Ectodermal cell (in vitro differentiated cells): ENCODE results near the gene SCD5.

Experiments used
- H3K27ac ChIP-seq: 2 replicates; pipeline ENCODE4 v1.7.0; 2013; ENCODE audit warnings: mild to moderate bottlenecking, low read depth, low read length; ENCODE audit not compliant: insufficient read depth, poor library complexity, severe bottlenecking
- H3K27me3 ChIP-seq: 2 replicates; pipeline ENCODE4 v1.7.0; 2013; ENCODE audit warnings: mild to moderate bottlenecking, low read length; ENCODE audit not compliant: insufficient read depth, control insufficient read depth, poor library complexity, severe bottlenecking
- H3K36me3 ChIP-seq: one replicate; pipeline ENCODE4 v1.7.0; 2013; ENCODE audit warnings: low read length; ENCODE audit not compliant: control insufficient read depth, insufficient read depth
- H3K4me1 ChIP-seq: one replicate; pipeline ENCODE4 v1.7.0; 2013; ENCODE audit warnings: low read length; ENCODE audit not compliant: control insufficient read depth, insufficient read depth
- H3K4me3 ChIP-seq: 2 replicates; pipeline ENCODE4 v1.7.0; 2013; ENCODE audit warnings: low read depth, low read length, control low read depth; ENCODE audit not compliant: insufficient read depth
- H3K9me3 ChIP-seq: 2 replicates; pipeline ENCODE4 v1.7.0; 2013; ENCODE audit warnings: mild to moderate bottlenecking, low read length, moderate library complexity; ENCODE audit not compliant: control insufficient read depth
- WGBS, 2 experiments: methylation state at CpG; one replicate each; pipeline ENCODE4 v1.1.7; 2013; ENCODE audit warnings: missing lambda C conversion rate in 2 of 2; 5-methylcytosine and 5-hydroxymethylcytosine counted together

The SCD5 gene

GRCh38 chr4:82691431-82691830 lies 107.2 kb downstream of the SCD5 start:
- Histone ChIP-seq H3K4me1 (no peaks in the 10 kb centered on the region), H3K9me3 (no peaks in the 10 kb centered on the region), H3K4me3 (no peak overlapping the region), H3K27me3 (no peaks in the 10 kb centered on the region), H3K36me3 (no peaks in the 10 kb centered on the region), H3K27ac (no peak overlapping the region)
- WGBS, 2 experiments: 88 to 92% methylated on average over 2 of the region's 2 CpGs

GRCh38 chr4:82688091-82688795 lies 110.4 kb downstream of the SCD5 start:
- WGBS, 2 experiments: 89 to 93% methylated on average over 6 of the region's 6 CpGs
- Histone ChIP-seq H3K9me3 (no peaks in the 10 kb centered on the region), H3K36me3 (no peaks in the 10 kb centered on the region), H3K27ac (no peak overlapping the region), H3K4me1 (no peaks in the 10 kb centered on the region), H3K4me3 (no peak overlapping the region), H3K27me3 (no peaks in the 10 kb centered on the region)

GRCh38 chr4:82687531-82687930 lies 111.1 kb downstream of the SCD5 start:
- Histone ChIP-seq H3K27me3 (no peaks in the 10 kb centered on the region), H3K4me3 (no peak overlapping the region), H3K36me3 (no peaks in the 10 kb centered on the region), H3K27ac (no peak overlapping the region), H3K9me3 (no peaks in the 10 kb centered on the region), H3K4me1 (no peaks in the 10 kb centered on the region)
- WGBS, 2 experiments: 91 to 93% methylated on average over 6 of the region's 6 CpGs

GRCh38 chr4:82681754-82682153 lies 116.8 kb downstream of the SCD5 start:
- H3K4me3 ChIP-seq: no peak overlapping the region
- H3K9me3 ChIP-seq: no peaks in the 10 kb centered on the region
- H3K27ac ChIP-seq: no peak overlapping the region
- no peaks in the 10 kb centered on the region for H3K4me1 ChIP-seq
- no peaks in the 10 kb centered on the region for H3K27me3 ChIP-seq
- WGBS, 2 experiments: 95 to 96% methylated on average over 1 of the region's 1 CpG
- H3K36me3 ChIP-seq: no peaks in the 10 kb centered on the region

GRCh38 chr4:82680834-82681233 lies 117.8 kb downstream of the SCD5 start:
- no peaks in the 10 kb centered on the region for H3K27me3 ChIP-seq
- no peaks in the 10 kb centered on the region for H3K4me1 ChIP-seq
- 88 to 91% methylated on average over 9 of the region's 9 CpGs for whole genome bisulfite sequencing, 2 experiments
- H3K4me3 ChIP-seq: no peak overlapping the region
- no peak overlapping the region for H3K27ac ChIP-seq
- no peaks in the 10 kb centered on the region for H3K36me3 ChIP-seq
- H3K9me3 ChIP-seq: no peaks in the 10 kb centered on the region

GRCh38 chr4:82679531-82679930 lies 119.1 kb downstream of the SCD5 start:
- Histone ChIP-seq H3K27ac (no peak overlapping the region), H3K4me1 (no peaks in the 10 kb centered on the region), H3K27me3 (no peaks in the 10 kb centered on the region), H3K36me3 (no peaks in the 10 kb centered on the region), H3K4me3 (no peak overlapping the region), H3K9me3 (no peaks in the 10 kb centered on the region)
- WGBS, 2 experiments: 57 to 59% methylated on average over 1 of the region's 1 CpG

- Histone ChIP-seq H3K4me3 (no peak overlapping the region), H3K4me1 (no peaks in the 10 kb centered on the region), H3K27me3 (no peaks in the 10 kb centered on the region), H3K36me3 (no peaks in the 10 kb centered on the region), H3K9me3 (no peaks in the 10 kb centered on the region), H3K27ac (no peak overlapping the region)
- WGBS, 2 experiments: 68 to 97% methylated on average over 2 to 4 of the region's 4 CpGs
Observed at GRCh38 chr4:82678051-82678450, 120.5 kb downstream of the SCD5 start.

GRCh38 chr4:82677327-82677726 lies 121.3 kb downstream of the SCD5 start:
- H3K36me3 ChIP-seq: no peaks in the 10 kb centered on the region
- H3K4me1 ChIP-seq: no peaks in the 10 kb centered on the region
- H3K27me3 ChIP-seq: no peaks in the 10 kb centered on the region
- no peaks in the 10 kb centered on the region for H3K9me3 ChIP-seq
- H3K4me3 ChIP-seq: no peak overlapping the region
- no peak overlapping the region for H3K27ac ChIP-seq
- WGBS, 2 experiments: 90 to 95% methylated on average over 4 to 5 of the region's 5 CpGs

- H3K36me3 ChIP-seq: no peaks in the 10 kb centered on the region
- H3K27me3 ChIP-seq: no peaks in the 10 kb centered on the region
- 5 to 7% methylated on average over 2 of the region's 2 CpGs for WGBS, 2 experiments
- H3K4me3 ChIP-seq: no peak overlapping the region
- no peak overlapping the region for H3K27ac ChIP-seq
- H3K4me1 ChIP-seq: no peaks in the 10 kb centered on the region
- no peaks in the 10 kb centered on the region for H3K9me3 ChIP-seq
Observed at GRCh38 chr4:82667761-82668480, 130.7 kb downstream of the SCD5 start.

- 90 to 93% methylated on average over 3 to 5 of the region's 5 CpGs for WGBS, 2 experiments
- Histone ChIP-seq H3K27ac (no peak overlapping the region), H3K36me3 (no peaks in the 10 kb centered on the region), H3K27me3 (no peaks in the 10 kb centered on the region), H3K9me3 (no peaks in the 10 kb centered on the region), H3K4me1 (no peaks in the 10 kb centered on the region), H3K4me3 (no peak overlapping the region)
Observed at GRCh38 chr4:82666970-82667665, 131.5 kb downstream of the SCD5 start.
